ENCODE data around the gene PTPN1.

GRCh38 chr20:50523552-50524167 lies 13.5 kb downstream of the PTPN1 start:
- TF ChIP-seq POLR2A (IDR thresholded peaks at IDR 0.05) (no peak), CTCF (IDR thresholded peaks at IDR 0.05) (no peak)
